Neural cell (in vitro differentiated cells): ENCODE results near the gene PLD6. TPM values are rescaled to one million over a fixed set of nuclear protein-coding genes. Genes with fewer than 3 reads are reported as not detected.

Experiments used
- H2AFZ ChIP-seq: fragments of 200-600, 300-800 bp; sonication (generic), shearing (Covaris generic); 2 replicates; pipeline ENCODE4 v1.6.0; 2014; ENCODE audit warnings: low read depth, mild to moderate bottlenecking, antibody characterized with exemption, low read length, moderate library complexity
- H3F3A ChIP-seq: fragments of 200-600 bp; shearing (Covaris generic); 2 replicates; pipeline ENCODE4 v1.6.1; 2016; ENCODE audit warnings: mild to moderate bottlenecking, moderate library complexity, mixed read lengths, antibody characterized with exemption, low read length; ENCODE audit not compliant: insufficient read depth, poor library complexity, severe bottlenecking
- H3K27ac ChIP-seq: fragments of 200-600, 300-800 bp; sonication (generic), shearing (Covaris generic); 2 replicates; pipeline ENCODE4 v1.5.1; 2014; ENCODE audit warnings: mild to moderate bottlenecking, low read length, moderate library complexity
- H3K27me3 ChIP-seq: fragments of 300-800, 200-600 bp; sonication (generic), shearing (Covaris generic); 2 replicates; pipeline ENCODE4 v1.6.0; 2014; ENCODE audit warnings: mild to moderate bottlenecking, low read depth, low read length, moderate library complexity; ENCODE audit not compliant: insufficient read depth
- H3K36me3 ChIP-seq: fragments of 300-800, 200-600 bp; sonication (generic), shearing (Covaris generic); 2 replicates; pipeline ENCODE4 v1.5.1; 2014; ENCODE audit warnings: mild to moderate bottlenecking, antibody characterized with exemption, low read length, moderate library complexity; ENCODE audit not compliant: insufficient read depth
- H3K4me2 ChIP-seq: fragments of 300-800, 200-600 bp; sonication (generic), shearing (Covaris generic); 2 replicates; pipeline ENCODE4 v1.6.0; 2014; ENCODE audit warnings: mild to moderate bottlenecking, low read length
- H3K4me3 ChIP-seq: fragments of 300-800, 200-600 bp; sonication (generic), shearing (Covaris generic); 2 replicates; pipeline ENCODE4 v1.5.1; 2014; ENCODE audit warnings: mild to moderate bottlenecking, low read length, moderate library complexity
- H3K79me2 ChIP-seq: fragments of 200-600 bp; shearing (Covaris generic); replicated peaks from 2 replicates; pipeline ENCODE4 v1.6.0; 2014; ENCODE audit warnings: mild to moderate bottlenecking, low read length, moderate library complexity; ENCODE audit not compliant: insufficient read depth
- H3K9ac ChIP-seq: fragments of 300-800, 200-600 bp; sonication (generic), shearing (Covaris generic); 2 replicates; pipeline ENCODE4 v1.6.1; 2016; ENCODE audit warnings: mild to moderate bottlenecking, low read length, mixed read lengths
- H3K9me2 ChIP-seq: fragments of 200-600 bp; shearing (Covaris generic); 2 replicates; pipeline ENCODE4 v1.6.1; 2016; ENCODE audit warnings: mild to moderate bottlenecking, low read length, mixed read lengths; ENCODE audit not compliant: insufficient read depth
- H3K9me3 ChIP-seq: fragments of 200-600, 300-800 bp; sonication (generic), shearing (Covaris generic); 2 replicates; pipeline ENCODE4 v1.6.1; 2016; ENCODE audit warnings: mild to moderate bottlenecking, mixed run types, low read length, moderate library complexity, mixed read lengths
- H4K20me1 ChIP-seq: fragments of 200-600 bp; shearing (Covaris generic); 2 replicates; pipeline ENCODE4 v1.6.1; 2016; ENCODE audit warnings: mild to moderate bottlenecking, mixed run types; ENCODE audit not compliant: insufficient read depth
- EP300 ChIP-seq: fragments of 450-650 bp; conservative IDR thresholded peaks from 2 replicates; pipeline ENCODE4 v1.6.1; 2014; ENCODE audit warnings: antibody characterized with exemption, mild to moderate bottlenecking, moderate library complexity; ENCODE audit not compliant: poor library complexity, severe bottlenecking
- EZH2 ChIP-seq: fragments of 200-600, 300-800 bp; shearing (Covaris generic), sonication (generic); IDR thresholded peaks from 2 replicates; pipeline ENCODE4 v1.6.1; 2014; ENCODE audit warnings: antibody characterized with exemption, low read length, borderline replicate concordance, mild to moderate bottlenecking; ENCODE audit not compliant: insufficient read depth, poor library complexity, severe bottlenecking
- MXI1 ChIP-seq: fragments of 450-650 bp; conservative IDR thresholded peaks from 2 replicates; pipeline ENCODE4 v1.6.1; 2014; ENCODE audit warnings: antibody characterized with exemption, mild to moderate bottlenecking; ENCODE audit not compliant: poor library complexity, severe bottlenecking
- POLR2AphosphoS5 ChIP-seq: IDR thresholded peaks from 2 replicates; pipeline ENCODE4 v1.6.1; 2012
- RAD21 ChIP-seq: fragments of 450-650 bp; conservative IDR thresholded peaks from 2 replicates; pipeline ENCODE4 v1.6.1; 2014; ENCODE audit warnings: antibody characterized with exemption, mild to moderate bottlenecking, moderate library complexity
- SMC3 ChIP-seq: fragments of 450-650 bp; conservative IDR thresholded peaks from 2 replicates; pipeline ENCODE4 v1.6.1; 2014; ENCODE audit warnings: antibody characterized with exemption, mild to moderate bottlenecking, moderate library complexity; ENCODE audit not compliant: poor library complexity
- TAF1 ChIP-seq: IDR thresholded peaks from 2 replicates; pipeline ENCODE4 v1.6.1; 2012; ENCODE audit warnings: low read depth
- polyA plus RNA-seq: library from polyadenylated mRNA; depleted of rRNA; stranded (reverse); fragments of >200 nt; gene quantifications from 2 replicates; pipeline ENCODE4 v1.2.3, GENCODE V29; 2014
- TF ChIP-seq, protein P1 (sequence below): fragments of 450-650 bp; IDR thresholded peaks from 2 replicates; pipeline ENCODE4 v1.5.1; 2014; ENCODE audit warnings: antibody characterized with exemption, mild to moderate bottlenecking, moderate library complexity; ENCODE audit not compliant: poor library complexity, severe bottlenecking
- TF ChIP-seq, protein P2 (sequence below): IDR thresholded peaks from 2 replicates; pipeline ENCODE4 v1.6.1; 2012; ENCODE audit warnings: borderline replicate concordance

PLD6 gene
- polyA plus RNA-seq, 1 donor from 2014 or later: 2.0 TPM

DNA sequence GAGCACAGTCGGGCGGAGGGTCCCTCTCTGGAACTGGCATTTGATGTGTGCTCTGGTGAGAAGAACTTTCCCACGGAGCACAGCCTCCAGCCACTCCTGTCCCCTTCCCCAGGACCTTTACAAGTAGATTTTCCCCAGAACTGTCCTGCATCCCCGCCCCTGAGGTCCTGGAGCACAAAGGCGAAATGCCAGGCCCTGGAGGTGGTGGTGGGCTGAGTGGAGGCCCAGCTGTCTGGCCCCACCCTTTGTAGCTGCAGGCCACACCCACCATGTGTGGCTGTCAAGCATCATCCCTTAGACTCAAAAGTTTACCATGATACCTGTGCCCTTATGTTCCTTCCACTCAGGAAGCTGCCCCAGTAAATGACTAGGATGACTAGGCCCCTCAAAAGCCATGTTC, 37.7 kb downstream of the PLD6 start:
- Histone ChIP-seq H3K9ac (no peak overlapping the region), H3K4me2 (no peak overlapping the region), H2AFZ (no peak overlapping the region), H3K4me3 (no peak overlapping the region), H3K27me3 (no peaks in the 10 kb centered on the region), H3K9me2 (no peaks in the 10 kb centered on the region), H3K79me2 (no peaks in the 10 kb centered on the region), H4K20me1 (no peaks in the 10 kb centered on the region), H3K9me3 (no peaks in the 10 kb centered on the region), H3K36me3 (no peaks in the 10 kb centered on the region), H3K27ac (no peak overlapping the region), H3F3A (no peaks in the 10 kb centered on the region)
- TF ChIP-seq TAF1 (no peak), EZH2 (no peak), SMC3 (no peak), POLR2AphosphoS5 (no peak)
- TF ChIP-seq, protein P1, sequence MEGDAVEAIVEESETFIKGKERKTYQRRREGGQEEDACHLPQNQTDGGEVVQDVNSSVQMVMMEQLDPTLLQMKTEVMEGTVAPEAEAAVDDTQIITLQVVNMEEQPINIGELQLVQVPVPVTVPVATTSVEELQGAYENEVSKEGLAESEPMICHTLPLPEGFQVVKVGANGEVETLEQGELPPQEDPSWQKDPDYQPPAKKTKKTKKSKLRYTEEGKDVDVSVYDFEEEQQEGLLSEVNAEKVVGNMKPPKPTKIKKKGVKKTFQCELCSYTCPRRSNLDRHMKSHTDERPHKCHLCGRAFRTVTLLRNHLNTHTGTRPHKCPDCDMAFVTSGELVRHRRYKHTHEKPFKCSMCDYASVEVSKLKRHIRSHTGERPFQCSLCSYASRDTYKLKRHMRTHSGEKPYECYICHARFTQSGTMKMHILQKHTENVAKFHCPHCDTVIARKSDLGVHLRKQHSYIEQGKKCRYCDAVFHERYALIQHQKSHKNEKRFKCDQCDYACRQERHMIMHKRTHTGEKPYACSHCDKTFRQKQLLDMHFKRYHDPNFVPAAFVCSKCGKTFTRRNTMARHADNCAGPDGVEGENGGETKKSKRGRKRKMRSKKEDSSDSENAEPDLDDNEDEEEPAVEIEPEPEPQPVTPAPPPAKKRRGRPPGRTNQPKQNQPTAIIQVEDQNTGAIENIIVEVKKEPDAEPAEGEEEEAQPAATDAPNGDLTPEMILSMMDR: no peak

GRCh38 chr17:17167986-17168385, 38.1 kb downstream of the PLD6 start:
- Histone ChIP-seq H2AFZ (no peak overlapping the region), H3K36me3 (no peaks in the 10 kb centered on the region), H3K9me2 (no peaks in the 10 kb centered on the region), H3K79me2 (no peaks in the 10 kb centered on the region), H3K27ac (no peak overlapping the region), H3F3A (no peaks in the 10 kb centered on the region), H3K4me2 (no peak overlapping the region), H3K4me3 (no peak overlapping the region), H4K20me1 (no peaks in the 10 kb centered on the region), H3K9me3 (no peaks in the 10 kb centered on the region), H3K9ac (no peak overlapping the region), H3K27me3 (no peaks in the 10 kb centered on the region)
- TF ChIP-seq EZH2: no peak
- TF ChIP-seq RAD21: no peak
- no peak for TF ChIP-seq MXI1
- TF ChIP-seq EP300: no peak
- TF ChIP-seq POLR2AphosphoS5: no peak
- TF ChIP-seq, protein P1: no peak
- TF ChIP-seq, protein P2, sequence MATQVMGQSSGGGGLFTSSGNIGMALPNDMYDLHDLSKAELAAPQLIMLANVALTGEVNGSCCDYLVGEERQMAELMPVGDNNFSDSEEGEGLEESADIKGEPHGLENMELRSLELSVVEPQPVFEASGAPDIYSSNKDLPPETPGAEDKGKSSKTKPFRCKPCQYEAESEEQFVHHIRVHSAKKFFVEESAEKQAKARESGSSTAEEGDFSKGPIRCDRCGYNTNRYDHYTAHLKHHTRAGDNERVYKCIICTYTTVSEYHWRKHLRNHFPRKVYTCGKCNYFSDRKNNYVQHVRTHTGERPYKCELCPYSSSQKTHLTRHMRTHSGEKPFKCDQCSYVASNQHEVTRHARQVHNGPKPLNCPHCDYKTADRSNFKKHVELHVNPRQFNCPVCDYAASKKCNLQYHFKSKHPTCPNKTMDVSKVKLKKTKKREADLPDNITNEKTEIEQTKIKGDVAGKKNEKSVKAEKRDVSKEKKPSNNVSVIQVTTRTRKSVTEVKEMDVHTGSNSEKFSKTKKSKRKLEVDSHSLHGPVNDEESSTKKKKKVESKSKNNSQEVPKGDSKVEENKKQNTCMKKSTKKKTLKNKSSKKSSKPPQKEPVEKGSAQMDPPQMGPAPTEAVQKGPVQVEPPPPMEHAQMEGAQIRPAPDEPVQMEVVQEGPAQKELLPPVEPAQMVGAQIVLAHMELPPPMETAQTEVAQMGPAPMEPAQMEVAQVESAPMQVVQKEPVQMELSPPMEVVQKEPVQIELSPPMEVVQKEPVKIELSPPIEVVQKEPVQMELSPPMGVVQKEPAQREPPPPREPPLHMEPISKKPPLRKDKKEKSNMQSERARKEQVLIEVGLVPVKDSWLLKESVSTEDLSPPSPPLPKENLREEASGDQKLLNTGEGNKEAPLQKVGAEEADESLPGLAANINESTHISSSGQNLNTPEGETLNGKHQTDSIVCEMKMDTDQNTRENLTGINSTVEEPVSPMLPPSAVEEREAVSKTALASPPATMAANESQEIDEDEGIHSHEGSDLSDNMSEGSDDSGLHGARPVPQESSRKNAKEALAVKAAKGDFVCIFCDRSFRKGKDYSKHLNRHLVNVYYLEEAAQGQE: no peak
- TF ChIP-seq TAF1: no peak
- no peak for TF ChIP-seq SMC3
